ENCODE data around the gene DOCK1.

The DOCK1 gene

GRCh38 chr10:127179612-127180250 is 274.5 kb downstream of the DOCK1 start:
- DNase-seq (ENCODE audit: low read depth), result no peak

GRCh38 chr10:127182161-127182560 is 276.9 kb downstream of the DOCK1 start:
- no peak for DNase-seq (ENCODE audit: low read depth)

- DNase-seq (ENCODE audit: low read depth), result no peak
Measured at GRCh38 chr10:127184582-127184981, 279.4 kb downstream of the DOCK1 start.

- no peak for DNase-seq (ENCODE audit: low read depth)
Measured at GRCh38 chr10:127186813-127187212, 281.6 kb downstream of the DOCK1 start.

GRCh38 chr10:127189226-127189625 is 284.0 kb downstream of the DOCK1 start:
- no peak for DNase-seq (ENCODE audit: low read depth)

GRCh38 chr10:127190427-127190826 is 285.2 kb downstream of the DOCK1 start:
- DNase-seq (ENCODE audit: low read depth), result no peak

- no peak for DNase-seq (ENCODE audit: low read depth)
Measured at GRCh38 chr10:127193125-127193524, 287.9 kb downstream of the DOCK1 start.

- no peak for DNase-seq (ENCODE audit: low read depth)
Measured at GRCh38 chr10:127194111-127194510, 288.9 kb downstream of the DOCK1 start.

GRCh38 chr10:127194599-127194998 is 289.4 kb downstream of the DOCK1 start:
- DNase-seq (ENCODE audit: low read depth), result no peak

GRCh38 chr10:127195041-127195506 is 289.8 kb downstream of the DOCK1 start:
- DNase-seq (ENCODE audit: low read depth), result no peak

GRCh38 chr10:127195571-127196281 is 290.5 kb downstream of the DOCK1 start:
- no peak for DNase-seq (ENCODE audit: low read depth)

- DNase-seq (ENCODE audit: low read depth), result no peak
Measured at GRCh38 chr10:127196282-127197153, 291.3 kb downstream of the DOCK1 start, which contains the start of gene INSYN2A. Gene INSYN2A, minus strand, starts transcription at chr10:127196591. Its CDS starts 20,196 bp downstream, at chr10:127176395.

GRCh38 chr10:127197154-127197432 is 291.9 kb downstream of the DOCK1 start:
- DNase-seq (ENCODE audit: low read depth), result no peak

- DNase-seq (ENCODE audit: low read depth), result no peak
Measured at GRCh38 chr10:127198307-127198706, 293.1 kb downstream of the DOCK1 start.

- no peak for DNase-seq (ENCODE audit: low read depth)
Measured at GRCh38 chr10:127198721-127199120, 293.5 kb downstream of the DOCK1 start.

- no peak for DNase-seq (ENCODE audit: low read depth)
Measured at GRCh38 chr10:127200646-127201045, 295.4 kb downstream of the DOCK1 start.

- no peak for DNase-seq (ENCODE audit: low read depth)
Measured at GRCh38 chr10:127203067-127203466, 297.8 kb downstream of the DOCK1 start.

GRCh38 chr10:127207081-127207480 is 301.9 kb downstream of the DOCK1 start:
- no peak for DNase-seq (ENCODE audit: low read depth)

GRCh38 chr10:127210936-127211466 is 305.8 kb downstream of the DOCK1 start:
- DNase-seq (ENCODE audit: low read depth), result no peak

GRCh38 chr10:127215866-127216265 is 310.6 kb downstream of the DOCK1 start:
- DNase-seq (ENCODE audit: low read depth), result no peak

GRCh38 chr10:127216274-127216673 is 311.0 kb downstream of the DOCK1 start:
- DNase-seq (ENCODE audit: low read depth), result no peak

- DNase-seq (ENCODE audit: low read depth), result no peak
Measured at GRCh38 chr10:127216786-127217185, 311.6 kb downstream of the DOCK1 start.

- DNase-seq (ENCODE audit: low read depth), result no peak
Measured at GRCh38 chr10:127218658-127219057, 313.4 kb downstream of the DOCK1 start.

Measured in stimulated activated CD4-positive, alpha-beta T cell treated with anti-CD3 and anti-CD28 coated beads, Interleukin-2, amount 100 ng/mL, for 4 hours (primary cell).